Calu3 (cell line): ENCODE results near the gene PSME3IP1. TPM values are rescaled to one million over a fixed set of nuclear protein-coding genes. Genes with fewer than 3 reads are reported as not detected.

Experiments
- Bru-seq: library from RNA; stranded (reverse); fragments of 400-500 nt; gene quantifications from one replicate; lab custom pipeline; 2021; lab: Mats Ljungman, UMichigan
- BruChase-seq, 2 experiments: library from RNA; stranded (reverse); fragments of 400-500 nt; gene quantifications; one replicate each; lab custom pipeline; 2021; lab: Mats Ljungman, UMichigan
- BruUV-seq: library from RNA; stranded (reverse); fragments of 400-500 nt; replicated peaks from 2 replicates; lab custom pipeline; 2021; lab: Mats Ljungman, UMichigan
- CTCF ChIA-PET: fragments of 300-600 bp; sonication (Branson Sonifier 250); formaldehyde crosslinking; loops from one replicate; lab custom pipeline; 2022; ENCODE audit warnings: antibody characterized with exemption; lab: Charles Lee
- DNase-seq: peaks from one replicate; pipeline ENCODE4 v3.0.0; 2022
- H3K27ac Mint-ChIP-seq: one replicate; pipeline ENCODE4 v1.8.0; 2022; ENCODE audit warnings: mixed read lengths; ENCODE audit not compliant: unreplicated experiment
- H3K27me3 Mint-ChIP-seq: one replicate; pipeline ENCODE4 v1.8.0; 2022; ENCODE audit warnings: mixed read lengths; ENCODE audit not compliant: unreplicated experiment
- H3K36me3 Mint-ChIP-seq: one replicate; pipeline ENCODE4 v1.8.0; 2022; ENCODE audit warnings: mild to moderate bottlenecking, moderate library complexity, mixed read lengths; ENCODE audit not compliant: insufficient read depth, unreplicated experiment
- H3K4me1 Mint-ChIP-seq: one replicate; pipeline ENCODE4 v1.8.0; 2022; ENCODE audit warnings: mild to moderate bottlenecking, low read depth, mixed read lengths; ENCODE audit not compliant: unreplicated experiment
- H3K4me3 Mint-ChIP-seq: one replicate; pipeline ENCODE4 v1.8.0; 2022; ENCODE audit warnings: mild to moderate bottlenecking, low read depth, moderate library complexity, mixed read lengths; ENCODE audit not compliant: unreplicated experiment
- H3K9me3 Mint-ChIP-seq: one replicate; pipeline ENCODE4 v1.8.0; 2022; ENCODE audit warnings: low read depth, mixed read lengths; ENCODE audit not compliant: unreplicated experiment
- CTCF ChIP-seq: fragments of 200-600 bp; IDR thresholded peaks from one replicate; pipeline ENCODE4 v1.8.0; 2022; ENCODE audit warnings: antibody characterized with exemption; ENCODE audit not compliant: unreplicated experiment
- intact Hi-C: fragments of 100-400 bp; cut with micrococcal nuclease; formaldehyde crosslinking; loops from one replicate; pipeline ENCODE4 v1.10.0; 2022; ENCODE audit not compliant: unreplicated experiment
- long read RNA-seq: library from polyadenylated mRNA; stranded (forward); transcript quantifications from one replicate; pipeline ENCODE4 v2.0.0, GENCODE V29; 2022
- total RNA-seq: library from RNA; stranded (reverse); gene quantifications from 2 replicates; pipeline ENCODE4 v1.2.3, GENCODE V29; 2022

The PSME3IP1 gene
- total RNA-seq (171 and 177 TPM in 2 replicates), Bru-seq, nascent RNA (percentile 94 among the genes with signal in this experiment), BruChase-seq, experiment 1, labeled RNA remaining after a 6-hour chase (percentile 97 among the genes with signal in this experiment), BruChase-seq, experiment 2, labeled RNA remaining after a 2-hour chase (percentile 97 among the genes with signal in this experiment)
- long read RNA-seq, transcript FAM192A-201 (7 exons, 2,848 nt) = major isoform, 45 of 103 reads
- long read RNA-seq, transcript FAM192A-218 (7 exons, 1,086 nt) = minor isoform, 7 of 103 reads
- long read RNA-seq, partial matches to known transcripts = 9 of 103 reads
- long read RNA-seq, other reads (novel, unspliced or antisense) = 42 of 103 reads

- intact Hi-C loops = loop anchor here (2.0 to 10.0 kb wide), 2 partner anchors 97 to 229 kb away; no protein-coding TSS in a partner anchor
- Mint-ChIP-seq H3K27me3 (no peaks in the 10 kb centered on the region), H3K4me1 (peaks cover 23% of the 10 kb centered on the region), H3K36me3 (peaks cover 37% of the 10 kb centered on the region), H3K27ac (peak within 1 kb of the TSS; percentile 87), H3K4me3 (peak within 1 kb of the TSS; percentile 93), H3K9me3 (no peaks in the 10 kb centered on the region)
- CTCF ChIA-PET = interaction anchor here (0.6 to 1.4 kb wide), 11 partner anchors 8 to 279 kb away, joined by 3 to 9 read pairs (median 4); partner anchors contain the start of genes ARL2BP and CPNE2
- TF ChIP-seq CTCF = no peak
- peak; percentile 99 for DNase-seq
- BruUV-seq = no TSS peak
These were observed at the start of gene PSME3IP1, which contains the start of gene RSPRY1 for GRCh38 chr16:57185945-57186871. PSME3IP1 (minus strand) TSS chr16:57186039; CDS start chr16:57173854, 12,185 bp downstream. RSPRY1 (plus strand) TSS chr16:57186329; CDS start chr16:57204659, 18,330 bp downstream.

GRCh38 chr16:57235128-57236021 lies 49.5 kb upstream of the PSME3IP1 start:
- no peak for TF ChIP-seq CTCF
- no peak overlapping the region for H3K27ac Mint-ChIP-seq
- H3K9me3 Mint-ChIP-seq = no peaks in the 10 kb centered on the region
- no peak for DNase-seq
- no peaks in the 10 kb centered on the region for H3K27me3 Mint-ChIP-seq
- H3K4me1 Mint-ChIP-seq = no peaks in the 10 kb centered on the region
- peaks cover 49% of the 10 kb centered on the region for H3K36me3 Mint-ChIP-seq
- H3K4me3 Mint-ChIP-seq = no peak overlapping the region
- no TSS peak for BruUV-seq
- CTCF ChIA-PET = interaction anchor here (0.8 kb wide), 1 partner anchor 38 kb away, joined by 3 read pairs; no protein-coding TSS in a partner anchor
- intact Hi-C loops = loop anchor here (2.0 kb wide), 1 partner anchor 15 kb away; no protein-coding TSS in a partner anchor

- no TSS peak for BruUV-seq
- Mint-ChIP-seq H3K9me3 (no peaks in the 10 kb centered on the region), H3K4me3 (no peak overlapping the region), H3K27me3 (no peaks in the 10 kb centered on the region), H3K36me3 (peaks cover 49% of the 10 kb centered on the region), H3K4me1 (no peaks in the 10 kb centered on the region), H3K27ac (no peak overlapping the region)
- intact Hi-C loops = no loop called here
- DNase-seq = no peak
- CTCF ChIA-PET = no interaction called here
- TF ChIP-seq CTCF = no peak
These were observed 48.9 kb upstream of the PSME3IP1 start for GRCh38 chr16:57234707-57235092.
